H9 (cell line): Measurements from ENCODE around the gene REEP1. TPM values are rescaled to one million over a fixed set of nuclear protein-coding genes. Genes with fewer than 3 reads are reported as not detected.

Experiments used
- DNase-seq: peaks from one replicate; pipeline ENCODE4 v3.0.0-alpha.2; 2017
- H2AFZ ChIP-seq: one replicate; pipeline ENCODE4 v1.6.1; 2013; ENCODE audit warnings: mild to moderate bottlenecking, low read length, control low read depth, moderate library complexity
- H2AK5ac ChIP-seq: 2 replicates; pipeline ENCODE4 v1.6.1; 2013; ENCODE audit warnings: low read length, control low read depth, mixed read lengths; ENCODE audit not compliant: insufficient read length
- H2BK120ac ChIP-seq: one replicate; pipeline ENCODE4 v1.6.1; 2013; ENCODE audit warnings: low read depth, mild to moderate bottlenecking, low read length, control low read depth, inconsistent platforms; ENCODE audit not compliant: poor library complexity, severe bottlenecking
- H2BK12ac ChIP-seq: 2 replicates; pipeline ENCODE4 v1.6.1; 2013; ENCODE audit warnings: low read length, control low read depth, mixed read lengths, low read depth; ENCODE audit not compliant: insufficient read length
- H2BK15ac ChIP-seq: 2 replicates; pipeline ENCODE4 v1.6.1; 2013; ENCODE audit warnings: low read depth, low read length, control low read depth
- H2BK20ac ChIP-seq: one replicate; pipeline ENCODE4 v1.6.1; 2013; ENCODE audit warnings: low read depth, mild to moderate bottlenecking, low read length, control low read depth, inconsistent platforms; ENCODE audit not compliant: poor library complexity, severe bottlenecking
- H2BK5ac ChIP-seq: 2 replicates; pipeline ENCODE4 v1.6.1; 2013; ENCODE audit warnings: low read length, control low read depth, mixed read lengths; ENCODE audit not compliant: insufficient read length
- H3K14ac ChIP-seq: 2 replicates; pipeline ENCODE4 v1.6.1; 2013; ENCODE audit warnings: low read length, control low read depth; ENCODE audit not compliant: insufficient read depth
- H3K18ac ChIP-seq: 2 replicates; pipeline ENCODE4 v1.6.1; 2013; ENCODE audit warnings: low read depth, mild to moderate bottlenecking, mixed read lengths, low read length, control low read depth; ENCODE audit not compliant: insufficient read length
- H3K23ac ChIP-seq: 2 replicates; pipeline ENCODE4 v1.6.1; 2013; ENCODE audit warnings: low read length, control low read depth, mixed read lengths, low read depth; ENCODE audit not compliant: insufficient read length
- H3K23me2 ChIP-seq: 2 replicates; pipeline ENCODE4 v1.6.1; 2013; ENCODE audit warnings: low read depth, mild to moderate bottlenecking, mixed read lengths, low read length, control low read depth; ENCODE audit not compliant: insufficient read length, poor library complexity, severe bottlenecking
- H3K27ac ChIP-seq: 2 replicates; pipeline ENCODE4 v1.5.1; 2013; ENCODE audit warnings: low read length, control low read depth, mixed read lengths, low read depth; ENCODE audit not compliant: insufficient read length
- H3K27me3 ChIP-seq: 2 replicates; pipeline ENCODE4 v1.6.1; 2013; ENCODE audit warnings: low read length, control low read depth, inconsistent platforms; ENCODE audit not compliant: insufficient read depth
- H3K4ac ChIP-seq: 2 replicates; pipeline ENCODE4 v1.6.1; 2013; ENCODE audit warnings: low read depth, mild to moderate bottlenecking, control low read depth, inconsistent platforms, low read length, moderate library complexity
- H3K4me1 ChIP-seq: 2 replicates; pipeline ENCODE4 v1.6.1; 2013; ENCODE audit warnings: low read length, control low read depth, inconsistent platforms; ENCODE audit not compliant: insufficient read depth
- H3K4me2 ChIP-seq: 2 replicates; pipeline ENCODE4 v1.6.1; 2013; ENCODE audit warnings: low read length, control low read depth, mixed read lengths; ENCODE audit not compliant: insufficient read length, insufficient read depth
- H3K56ac ChIP-seq: 2 replicates; pipeline ENCODE4 v1.6.1; 2013; ENCODE audit warnings: low read depth, mild to moderate bottlenecking, mixed read lengths, low read length, control low read depth; ENCODE audit not compliant: insufficient read length
- H3K79me1 ChIP-seq: 2 replicates; pipeline ENCODE4 v1.6.1; 2013; ENCODE audit warnings: low read depth, mild to moderate bottlenecking, moderate library complexity, low read length, control low read depth, inconsistent platforms; ENCODE audit not compliant: insufficient read depth, poor library complexity, severe bottlenecking
- H3K79me2 ChIP-seq: 2 replicates; pipeline ENCODE4 v1.6.1; 2013; ENCODE audit warnings: low read length, control low read depth, inconsistent platforms; ENCODE audit not compliant: insufficient read depth
- H3K9ac ChIP-seq: 2 replicates; pipeline ENCODE4 v1.6.1; 2013; ENCODE audit warnings: low read length, control low read depth, mixed read lengths; ENCODE audit not compliant: insufficient read length; ENCODE audit errors: extremely low read depth
- H3K9me3 ChIP-seq: one replicate; pipeline ENCODE4 v1.6.1; 2013; ENCODE audit warnings: low read depth, low read length, inconsistent platforms; ENCODE audit not compliant: control insufficient read depth
- H3T11ph ChIP-seq: one replicate; pipeline ENCODE4 v1.6.1; 2013; ENCODE audit warnings: mild to moderate bottlenecking, low read length, control low read depth, inconsistent platforms
- H4K20me1 ChIP-seq: one replicate; pipeline ENCODE4 v1.6.1; 2013; ENCODE audit not compliant: control insufficient read depth, insufficient read length, insufficient read depth
- H4K5ac ChIP-seq: 2 replicates; pipeline ENCODE4 v1.6.1; 2013; ENCODE audit warnings: low read depth, mild to moderate bottlenecking, mixed read lengths, low read length, control low read depth; ENCODE audit not compliant: insufficient read length
- H4K8ac ChIP-seq: replicated peaks from 2 replicates; pipeline ENCODE4 v1.6.1; 2013; ENCODE audit warnings: low read length, control low read depth, mixed read lengths, low read depth; ENCODE audit not compliant: insufficient read length
- H4K91ac ChIP-seq: 2 replicates; pipeline ENCODE4 v1.6.1; 2013; ENCODE audit warnings: low read depth, mild to moderate bottlenecking, moderate library complexity, mixed read lengths, low read length, control low read depth; ENCODE audit not compliant: insufficient read length
- H3K27ac Mint-ChIP-seq, 3 experiments: 2 replicates in 2 of 3; 3 replicates in 1 of 3; pipeline ENCODE4 v1.8.0; 2020 to 2021; ENCODE audit warnings: mixed read lengths in 3 of 3, mild to moderate bottlenecking in 1 of 3, moderate library complexity in 1 of 3
- H3K27me3 Mint-ChIP-seq: 2 replicates; pipeline ENCODE4 v1.8.0; 2021; ENCODE audit warnings: low read depth, mild to moderate bottlenecking, moderate library complexity, mixed read lengths
- H3K36me3 Mint-ChIP-seq, 3 experiments: 2 replicates in 2 of 3; 3 replicates in 1 of 3; pipeline ENCODE4 v1.8.0; 2020 to 2021; ENCODE audit warnings: low read depth in 3 of 3, mixed read lengths in 3 of 3; ENCODE audit not compliant: insufficient read depth in 1 of 3
- H3K4me1 Mint-ChIP-seq, 2 experiments: 2 replicates each; pipeline ENCODE4 v1.8.0; 2020; ENCODE audit warnings: mixed read lengths in 2 of 2
- H3K4me3 Mint-ChIP-seq, 2 experiments: 2 replicates in 1 of 2; 3 replicates in 1 of 2; pipeline ENCODE4 v1.8.0; 2020 to 2021; ENCODE audit warnings: mild to moderate bottlenecking in 2 of 2, mixed read lengths in 2 of 2, moderate library complexity in 1 of 2
- H3K9me3 Mint-ChIP-seq, 2 experiments: 2 replicates in 1 of 2; 3 replicates in 1 of 2; pipeline ENCODE4 v1.8.0; 2020; ENCODE audit warnings: mild to moderate bottlenecking in 2 of 2, mixed read lengths in 2 of 2, moderate library complexity in 1 of 2
- CTCF ChIP-seq: fragments of 200-600 bp; sonication (generic); conservative IDR thresholded peaks from 3 replicates; pipeline ENCODE4 v1.8.0; 2021; ENCODE audit warnings: antibody characterized with exemption, mild to moderate bottlenecking
- WGBS: extraction: QIAGEN DNeasy Blood & Tissue Kit; methylation state at CpG from one replicate; pipeline ENCODE4 v1.1.7; 2013; ENCODE audit warnings: missing lambda C conversion rate, low lambda C conversion rate, mixed read lengths; ENCODE audit not compliant: insufficient read length; ENCODE audit errors: extremely low coverage; 5-methylcytosine and 5-hydroxymethylcytosine counted together
- total RNA-seq: library from RNA; stranded (reverse); gene quantifications from 2 replicates; pipeline ENCODE4 v1.2.1, GENCODE V29; 2021

REEP1 gene
- total RNA-seq, 1 experiment from 2014 or later: 1.3 TPM

DNA sequence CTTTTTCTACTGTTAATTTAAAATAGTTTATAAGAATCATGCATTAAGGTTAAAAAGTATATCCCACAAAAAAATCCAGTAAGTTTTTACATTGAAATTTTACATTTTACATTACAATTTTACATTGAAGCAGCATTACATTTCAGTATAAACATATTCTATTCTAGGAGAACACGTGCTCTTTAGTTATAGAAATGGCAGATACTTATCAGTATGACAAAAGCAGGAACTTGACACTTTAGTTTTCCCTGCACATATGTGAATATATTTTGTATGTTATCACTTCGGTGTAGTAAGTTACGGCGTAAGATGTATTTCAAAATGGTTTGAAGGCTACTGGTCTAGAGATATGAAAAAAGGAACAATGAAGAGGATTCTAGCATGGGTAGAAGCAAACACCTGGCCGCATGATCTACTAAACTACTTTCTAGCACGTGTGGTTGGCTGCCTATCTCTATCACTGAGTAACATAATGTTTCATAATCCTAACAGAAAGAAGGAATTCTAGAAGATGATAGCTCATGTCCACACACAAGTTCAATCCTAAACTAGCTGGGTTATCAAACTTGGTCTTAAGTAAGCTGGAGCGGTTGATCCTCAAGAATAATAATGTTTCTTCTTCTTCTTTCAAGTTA is 147.5 kb downstream of the REEP1 start:
- Histone ChIP-seq H4K5ac (no peak overlapping the region), H3K56ac (no peak overlapping the region), H2BK120ac (no peak overlapping the region), H3K9ac (no peak overlapping the region), H3K4me1 (no peaks in the 10 kb centered on the region), H3K79me2 (peaks cover 47% of the 10 kb centered on the region), H3K23ac (no peak overlapping the region), H2BK12ac (no peak overlapping the region), H3K27me3 (no peaks in the 10 kb centered on the region), H3K79me1 (peaks cover 5% of the 10 kb centered on the region), H2BK5ac (no peak overlapping the region), H3K18ac (no peak overlapping the region), H3K4me2 (no peak overlapping the region), H4K8ac (no peak overlapping the region), H3K4ac (no peak overlapping the region), H2AFZ (no peak overlapping the region), H3K9me3 (no peaks in the 10 kb centered on the region), H2BK15ac (no peak overlapping the region), H3K27ac (no peak overlapping the region), H4K20me1 (no peaks in the 10 kb centered on the region), H2AK5ac (no peak overlapping the region), H3T11ph (no peak overlapping the region), H3K14ac (no peak overlapping the region), H3K23me2 (peaks cover 3% of the 10 kb centered on the region), H2BK20ac (no peak overlapping the region), H4K91ac (no peak overlapping the region)
- no peak for TF ChIP-seq CTCF
- peaks cover 9 to 16% (median 10%) of the 10 kb centered on the region in 3 experiments; a peak in 6 of 7 replicates for H3K36me3 Mint-ChIP-seq
- DNase-seq: no peak
- H3K27ac Mint-ChIP-seq: no peak overlapping the region
- WGBS: 100% methylated on average over 2 of the region's 7 CpGs
- H3K4me3 Mint-ChIP-seq: no peak overlapping the region
- peaks cover 13 to 14% of the 10 kb centered on the region in 2 experiments for H3K4me1 Mint-ChIP-seq
- H3K27me3 Mint-ChIP-seq: no peaks in the 10 kb centered on the region
- H3K9me3 Mint-ChIP-seq: no peaks in the 10 kb centered on the region
